ENCODE data around the gene POLL.

GRCh38 chr10:101572126-101572525, 15.9 kb downstream of the POLL start:
- no peak for TF ChIP-seq CTCF (optimal IDR thresholded peaks at IDR 0.05 in 1 of 3, IDR thresholded peaks at IDR 0.05 in 1 of 3, conservative IDR thresholded peaks at IDR 0.05 in 1 of 3; ENCODE audit: extremely low read depth in 1 of 3, insufficient read depth in 2 of 3, low read length in 3 of 3)
- no peak for TF ChIP-seq EZH2 (IDR thresholded peaks at IDR 0.05; ENCODE audit: low read length)

All from keratinocyte (primary cell).